Measurements from ENCODE around the gene DNAJB2.

The DNAJB2 gene

GRCh38 chr2:219289195-219289536 is 10.0 kb downstream of the DNAJB2 start:
- Histone ChIP-seq H3K4me1 (peaks cover 5% of the 10 kb centered on the region; the same call in 1 of the 2 replicates), H3K27me3 (no peaks in the 10 kb centered on the region), H3K9me3 (no peaks in the 10 kb centered on the region), H3K36me3 (peaks cover 4% of the 10 kb centered on the region), H3K4me3 (ENCODE audit: low read depth, low read length) (no peak overlapping the region)
- DNase-seq: no peak
- TF ChIP-seq, protein P1, sequence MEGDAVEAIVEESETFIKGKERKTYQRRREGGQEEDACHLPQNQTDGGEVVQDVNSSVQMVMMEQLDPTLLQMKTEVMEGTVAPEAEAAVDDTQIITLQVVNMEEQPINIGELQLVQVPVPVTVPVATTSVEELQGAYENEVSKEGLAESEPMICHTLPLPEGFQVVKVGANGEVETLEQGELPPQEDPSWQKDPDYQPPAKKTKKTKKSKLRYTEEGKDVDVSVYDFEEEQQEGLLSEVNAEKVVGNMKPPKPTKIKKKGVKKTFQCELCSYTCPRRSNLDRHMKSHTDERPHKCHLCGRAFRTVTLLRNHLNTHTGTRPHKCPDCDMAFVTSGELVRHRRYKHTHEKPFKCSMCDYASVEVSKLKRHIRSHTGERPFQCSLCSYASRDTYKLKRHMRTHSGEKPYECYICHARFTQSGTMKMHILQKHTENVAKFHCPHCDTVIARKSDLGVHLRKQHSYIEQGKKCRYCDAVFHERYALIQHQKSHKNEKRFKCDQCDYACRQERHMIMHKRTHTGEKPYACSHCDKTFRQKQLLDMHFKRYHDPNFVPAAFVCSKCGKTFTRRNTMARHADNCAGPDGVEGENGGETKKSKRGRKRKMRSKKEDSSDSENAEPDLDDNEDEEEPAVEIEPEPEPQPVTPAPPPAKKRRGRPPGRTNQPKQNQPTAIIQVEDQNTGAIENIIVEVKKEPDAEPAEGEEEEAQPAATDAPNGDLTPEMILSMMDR (IDR thresholded peaks at IDR 0.05; ENCODE audit: low read depth, low read length): no peak

GRCh38 chr2:219289537-219290361 is 10.6 kb downstream of the DNAJB2 start:
- Histone ChIP-seq H3K4me3 (ENCODE audit: low read depth, low read length) (no peak overlapping the region), H3K9me3 (no peaks in the 10 kb centered on the region), H3K4me1 (peaks cover 5% of the 10 kb centered on the region; the same call in 1 of the 2 replicates), H3K27me3 (no peaks in the 10 kb centered on the region), H3K36me3 (peaks cover 4% of the 10 kb centered on the region)
- DNase-seq: peak; percentile 46
- TF ChIP-seq, protein P1 (IDR thresholded peaks at IDR 0.05; ENCODE audit: low read depth, low read length): no peak

GRCh38 chr2:219290381-219291171 is 11.4 kb downstream of the DNAJB2 start:
- TF ChIP-seq, protein P1 (IDR thresholded peaks at IDR 0.05; ENCODE audit: low read depth, low read length): no peak

DNA sequence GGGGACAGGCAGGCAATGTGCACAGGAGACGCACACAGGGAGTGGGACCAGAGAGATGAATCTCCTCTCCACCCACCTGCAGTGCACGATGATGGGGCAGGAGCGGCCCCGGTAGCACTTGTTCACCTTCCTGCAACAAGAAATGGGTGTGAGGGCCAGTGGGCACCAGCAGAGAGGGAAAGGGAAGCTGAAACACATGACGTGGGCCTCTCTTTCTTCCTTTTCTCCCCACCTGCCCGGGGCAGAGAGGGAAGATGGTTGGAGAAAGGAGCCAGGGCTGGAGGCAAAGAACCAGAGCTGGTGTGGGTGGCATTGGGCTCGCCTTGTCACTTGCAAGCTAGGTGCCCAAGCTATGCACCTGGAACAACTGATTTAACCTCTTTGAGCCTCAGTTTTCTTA is 12.2 kb downstream of the DNAJB2 start:
- Histone ChIP-seq H3K4me1 (peaks cover 5% of the 10 kb centered on the region; the same call in 1 of the 2 replicates), H3K4me3 (ENCODE audit: low read depth, low read length) (no peak overlapping the region), H3K27me3 (no peaks in the 10 kb centered on the region), H3K9me3 (no peaks in the 10 kb centered on the region), H3K36me3 (peaks cover 14% of the 10 kb centered on the region)
- no peak for DNase-seq
- TF ChIP-seq, protein P1 (IDR thresholded peaks at IDR 0.05; ENCODE audit: low read depth, low read length): no peak

More at GRCh38 chr2:219290381-219291171, 11.4 kb downstream of the DNAJB2 start:
- H3K36me3 ChIP-seq: peaks cover 6% of the 10 kb centered on the region
- H3K27me3 ChIP-seq: no peaks in the 10 kb centered on the region
- H3K4me3 ChIP-seq (ENCODE audit: low read depth, low read length): no peak overlapping the region
- DNase-seq: no peak
- H3K9me3 ChIP-seq: no peaks in the 10 kb centered on the region
- peaks cover 5% of the 10 kb centered on the region; the same call in 1 of the 2 replicates for H3K4me1 ChIP-seq

DNA sequence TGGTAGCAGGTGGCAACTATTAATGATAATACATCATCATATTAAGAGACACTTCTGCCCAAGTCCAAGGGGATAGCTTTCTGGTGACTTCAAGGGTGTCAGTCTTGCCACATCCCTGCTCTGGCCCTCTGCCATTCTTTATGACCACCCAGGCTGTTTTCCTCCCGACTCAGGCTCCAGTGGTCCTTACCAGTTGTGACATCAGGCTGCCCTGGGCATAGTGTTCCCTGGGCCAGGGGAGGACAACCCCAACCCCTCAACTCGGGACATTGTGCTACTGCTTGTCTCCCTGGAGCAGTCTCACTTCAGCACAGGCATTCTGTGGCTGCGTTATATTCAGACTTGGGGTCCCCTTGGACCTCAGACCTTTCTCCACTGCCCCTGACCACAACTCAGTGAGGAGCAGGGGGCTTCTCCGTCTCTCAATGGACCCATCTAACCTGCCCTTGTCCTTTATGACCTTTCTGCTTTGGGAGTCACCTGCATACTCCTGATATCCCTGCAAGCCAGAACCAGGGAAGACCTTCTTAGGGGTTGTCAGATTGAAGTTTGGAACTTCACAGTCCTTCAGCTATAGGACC is 12.8 kb downstream of the DNAJB2 start:
- DNase-seq: no peak
- Histone ChIP-seq H3K4me3 (ENCODE audit: low read depth, low read length) (no peak overlapping the region), H3K27me3 (no peaks in the 10 kb centered on the region), H3K4me1 (peaks cover 5% of the 10 kb centered on the region; the same call in 1 of the 2 replicates), H3K36me3 (peaks cover 14% of the 10 kb centered on the region), H3K9me3 (no peaks in the 10 kb centered on the region)
- TF ChIP-seq, protein P1 (IDR thresholded peaks at IDR 0.05; ENCODE audit: low read depth, low read length): no peak
